GM12878 (cell line): ENCODE measurements around the gene S100A11. TPM values are rescaled to one million over a fixed set of nuclear protein-coding genes. Genes with fewer than 3 reads are reported as not detected.

ENCODE experiments used
- ATAC-seq: fragments of 200-7000 bp; cut with Tn5 transposase; 3 replicates; pipeline ENCODE4 v1.9.1; 2020; ENCODE audit warnings: mild to moderate bottlenecking, moderate library complexity
- BruUV-seq: library from RNA; stranded (reverse); fragments of 400-500 nt; replicated peaks from 2 replicates; lab custom pipeline; 2021; lab: Mats Ljungman, UMichigan
- CTCF ChIA-PET: fragments of 300-600 bp; sonication (Branson Sonifier 250); formaldehyde crosslinking; extraction: SDS; loops from one replicate; lab custom pipeline; 2021; ENCODE audit warnings: inconsistent platforms; lab: Yijun Ruan, JAX
- POLR2A ChIA-PET: fragments of 350-600 bp; formaldehyde crosslinking; extraction: SDS; loops from one replicate; lab custom pipeline; 2021; ENCODE audit warnings: inconsistent platforms; lab: Charles Lee
- RAD21 ChIA-PET: fragments of 300-600 bp; sonication (Branson Sonifier 250); formaldehyde crosslinking; loops from one replicate; lab custom pipeline; 2023; ENCODE audit warnings: antibody characterized with exemption; ENCODE audit not compliant: unreplicated experiment; lab: Charles Lee
- SMC1A ChIA-PET: fragments of 300-600 bp; sonication (Branson Sonifier 250); formaldehyde crosslinking; loops from one replicate; lab custom pipeline; 2023; ENCODE audit not compliant: unreplicated experiment, uncharacterized antibody; lab: Charles Lee
- DNase-seq: peaks from one replicate; pipeline ENCODE4 v3.0.0-alpha.2; 2011; ENCODE audit warnings: low read depth, low spot score
- FAIRE-seq: peaks from 3 replicates; lab custom pipeline; 2011; peaks lifted over from hg19 to GRCh38; lab: Jason Lieb, UNC
- H2AFZ ChIP-seq: 2 replicates; pipeline ENCODE4 v1.6.0; 2011; ENCODE audit warnings: low read depth, low read length, control low read depth; ENCODE audit not compliant: control insufficient read depth
- H3K27ac ChIP-seq: 2 replicates; pipeline ENCODE4 v1.5.1; 2011; ENCODE audit warnings: control low read depth; ENCODE audit not compliant: control insufficient read depth, insufficient read depth
- H3K27me3 ChIP-seq, 2 experiments: replicated peaks in 1 of 2; 2 replicates each; pipeline versions ENCODE4 v1.6.0 to v1.6.1; 2011; ENCODE audit warnings: low read length in 1 of 2; ENCODE audit not compliant: control insufficient read depth in 2 of 2, insufficient read depth in 2 of 2
- H3K36me3 ChIP-seq, 2 experiments: 2 replicates each; pipeline ENCODE4 v1.5.1; 2011; ENCODE audit warnings: low read length in 1 of 2; ENCODE audit not compliant: control insufficient read depth in 2 of 2, insufficient read depth in 2 of 2
- H3K4me1 ChIP-seq: 2 replicates; pipeline ENCODE4 v1.6.1; 2011; ENCODE audit warnings: mild to moderate bottlenecking, low read length, moderate library complexity, mixed read lengths; ENCODE audit not compliant: control insufficient read depth, insufficient read depth
- H3K4me2 ChIP-seq: 2 replicates; pipeline ENCODE4 v1.6.0; 2011; ENCODE audit warnings: control low read depth; ENCODE audit not compliant: control insufficient read depth, insufficient read depth
- H3K4me3 ChIP-seq: fragments of 200-600 bp; sonication (generic); 2 replicates; pipeline ENCODE4 v1.5.1; 2016
- H3K79me2 ChIP-seq: 2 replicates; pipeline ENCODE4 v1.6.0; 2011; ENCODE audit warnings: low read length; ENCODE audit not compliant: control insufficient read depth, insufficient read depth
- H3K9ac ChIP-seq: 2 replicates; pipeline ENCODE4 v1.8.0; 2011; ENCODE audit warnings: low read length, control low read depth, mixed read lengths; ENCODE audit not compliant: control insufficient read depth, insufficient read depth
- H3K9me3 ChIP-seq: replicated peaks from 3 replicates; pipeline ENCODE4 v1.5.1; 2011; ENCODE audit warnings: mild to moderate bottlenecking, low read length; ENCODE audit not compliant: control insufficient read depth, insufficient read depth
- H4K20me1 ChIP-seq: 2 replicates; pipeline ENCODE4 v1.6.0; 2011; ENCODE audit not compliant: control insufficient read depth, insufficient read depth
- EP300 ChIP-seq, 2 experiments: fragments of 150-350 bp in 1 of 2; IDR thresholded peaks; 2 replicates each; pipeline ENCODE4 v1.6.1; 2011 to 2012; ENCODE audit warnings: low read depth in 2 of 2, low read length in 2 of 2, borderline replicate concordance in 1 of 2, improper control_type of control experiment in 1 of 2, inconsistent platforms in 1 of 2; ENCODE audit not compliant: control insufficient read depth in 1 of 2
- JUND ChIP-seq: IDR thresholded peaks from 2 replicates; pipeline ENCODE4 v1.6.1; 2012; ENCODE audit warnings: low read depth, mild to moderate bottlenecking, low read length, improper control_type of control experiment, moderate library complexity
- RCOR1 ChIP-seq: conservative IDR thresholded peaks from 2 replicates; pipeline ENCODE4 v1.6.1; 2012; ENCODE audit warnings: low read depth, low read length, improper control_type of control experiment
- ZBED1 ChIP-seq: IDR thresholded peaks from 2 replicates; pipeline ENCODE4 v1.6.1; 2016; ENCODE audit warnings: borderline replicate concordance
- ZNF622 ChIP-seq: fragments of 450-650 bp; IDR thresholded peaks from 2 replicates; pipeline ENCODE4 v1.6.1; 2017; ENCODE audit warnings: mild to moderate bottlenecking, inconsistent platforms
- WGBS: methylation state at CpG from one replicate; pipeline ENCODE4 v1.1.6; 2016; ENCODE audit warnings: low lambda C conversion rate; ENCODE audit not compliant: insufficient replicate concordance, insufficient coverage; ENCODE audit errors: missing lambda C conversion rate; 5-methylcytosine and 5-hydroxymethylcytosine counted together
- in situ Hi-C: fragments of 300-500 bp; cut with MboI; formaldehyde crosslinking; loops from 9 replicates; pipeline ENCODE4 v1.14.3; 2018; ENCODE audit warnings: mixed read lengths
- intact Hi-C: fragments of 100-400 bp; cut with micrococcal nuclease; formaldehyde crosslinking; loops from one replicate; pipeline ENCODE4 v1.14.2; 2022; ENCODE audit not compliant: unreplicated experiment
- polyA plus RNA-seq, 11 experiments: library from polyadenylated mRNA; depleted of rRNA in 4 of 11; unstranded in 6 of 11; stranded (reverse) in 5 of 11; fragments of >200 nt; fragmentation: Nextera tagmentation in 4 of 11; fragmentation: Illumina TruSeq in 1 of 11; extraction: Ambion mirVana in 4 of 11; extraction: Trizol in 1 of 11; gene quantifications; 1 replicate in 1 of 11; 2 replicates in 10 of 11; pipeline versions ENCODE4 v1.2.1 to v1.2.3, GENCODE V29; 2011 to 2016; ENCODE audit warnings: inconsistent platforms in 2 of 11, missing spikeins in 2 of 11, low read depth in 1 of 11
- total RNA-seq, 4 experiments: library from RNA; depleted of rRNA in 3 of 4; stranded (reverse); fragments of >200 nt in 3 of 4; fragmentation: Illumina TruSeq in 1 of 4; extraction: Trizol in 1 of 4; gene quantifications; 2 replicates each; pipeline versions ENCODE4 v1.2.1 to v1.2.3, GENCODE V29; 2013 to 2021

The S100A11 gene
- total and polyA plus RNA-seq, 10 of the 15 experiments (the other 5 are each of a cell fraction or from before 2014, with no cell fraction given): 9.0 to 134 (median 62.7) TPM

DNA sequence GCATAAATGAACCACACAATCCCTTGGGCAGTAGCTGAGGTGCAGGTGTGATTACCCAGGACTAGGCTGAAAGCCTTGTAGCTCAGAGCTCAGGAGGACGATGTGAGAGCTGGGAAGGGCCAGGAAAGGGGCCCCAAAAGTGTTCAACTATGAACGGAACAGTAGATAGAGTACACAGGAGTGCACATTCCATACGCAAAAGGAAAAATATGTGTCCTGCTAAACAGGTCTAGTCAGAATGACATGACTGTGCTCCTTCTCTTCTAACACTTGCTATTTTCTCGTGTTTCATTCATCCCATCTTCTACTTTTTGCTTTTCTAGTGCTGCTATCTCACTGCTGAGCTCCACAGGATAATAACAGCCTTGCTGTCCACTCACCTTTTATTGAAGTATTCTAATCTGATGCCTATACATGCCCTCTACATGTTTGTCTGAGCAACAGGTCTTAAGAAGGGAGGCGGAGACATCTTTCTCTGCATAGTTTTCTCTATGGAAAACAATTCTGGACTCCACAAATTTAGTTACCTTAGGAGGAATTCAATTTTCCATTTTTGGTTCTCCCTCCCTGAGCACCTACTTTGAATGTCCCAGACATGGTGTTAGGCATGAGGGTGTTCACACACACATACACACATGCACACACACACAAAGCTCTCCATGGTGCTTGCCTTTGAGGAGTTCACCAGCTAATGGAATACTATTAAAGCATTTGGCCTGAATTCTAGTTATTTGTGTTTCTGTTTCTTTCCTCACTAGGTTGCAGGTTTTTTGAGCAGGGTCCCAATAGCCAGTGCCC is 46.5 kb downstream of the S100A11 start (continued):
- TF ChIP-seq ZNF622 (no peak), ZBED1 (no peak), JUND (no peak), RCOR1 (no peak)

DNA sequence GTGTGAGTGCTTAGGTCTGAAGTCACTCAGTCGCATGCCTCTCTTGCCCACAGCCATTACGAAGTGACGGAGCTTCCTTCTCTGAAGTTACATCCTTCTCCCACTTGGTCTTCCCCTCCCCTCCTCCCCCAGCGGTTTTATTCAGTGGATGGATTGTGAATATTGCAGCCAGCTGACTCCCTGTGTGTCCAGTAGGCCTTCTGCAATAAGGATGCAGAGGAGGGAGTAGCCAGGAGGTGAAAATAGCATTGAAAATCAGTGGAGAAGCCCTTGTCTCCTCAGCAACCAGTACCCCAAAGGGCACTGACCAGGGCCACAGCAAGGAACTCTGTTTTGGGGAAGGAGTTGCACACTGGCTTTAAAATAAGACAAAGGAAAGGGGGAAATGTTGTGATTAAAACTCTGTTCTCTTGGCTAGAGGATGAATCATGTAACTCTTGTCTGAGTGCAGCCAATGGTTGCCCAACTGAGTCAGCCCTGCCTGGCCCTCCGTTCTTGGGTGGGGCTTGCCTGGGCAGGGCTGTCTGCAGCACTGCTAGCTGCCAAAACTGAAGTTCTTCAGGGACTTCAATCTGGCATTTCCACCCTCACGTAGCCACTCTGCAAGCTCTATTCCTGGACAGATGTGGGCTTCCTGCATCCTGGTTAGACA is 47.5 kb downstream of the S100A11 start:
- H3K4me2 ChIP-seq: no peak overlapping the region
- SMC1A ChIA-PET: interaction anchor here (1.3 kb wide), 1 partner anchor 104 kb away, joined by 3 read pairs; no protein-coding TSS in a partner anchor
- H4K20me1 ChIP-seq: no peaks in the 10 kb centered on the region
- no peak overlapping the region for H2AFZ ChIP-seq
- RAD21 ChIA-PET: interaction anchor here (1.1 kb wide), 1 partner anchor 12 kb away, joined by 4 read pairs; no protein-coding TSS in a partner anchor
- peaks cover 14 to 30% of the 10 kb centered on the region in 2 experiments for H3K27me3 ChIP-seq
- TF ChIP-seq EP300 (IDR thresholded peaks at IDR 0.05; ENCODE audit: borderline replicate concordance in 1 of 2, control insufficient read depth in 1 of 2, low read depth in 2 of 2, low read length in 2 of 2): no peak
- H3K9ac ChIP-seq: no peak overlapping the region
- ATAC-seq (no peak), DNase-seq (no peak), FAIRE-seq (no peak)
- CTCF ChIA-PET: interaction anchor here (1.4 to 6.2 kb wide), 2 partner anchors 11 to 80 kb away, joined by 4 to 49 read pairs; partner anchors contain the start of gene THEM4
- no peaks in the 10 kb centered on the region for H3K79me2 ChIP-seq
- H3K4me1 ChIP-seq: peaks cover 20% of the 10 kb centered on the region; the same call in 1 of the 2 replicates
- no peaks in the 10 kb centered on the region for H3K9me3 ChIP-seq
- H3K27ac ChIP-seq: no peak overlapping the region
- no peaks in the 10 kb centered on the region for H3K36me3 ChIP-seq
- intact Hi-C loops: no loop called here
- no peak overlapping the region for H3K4me3 ChIP-seq
- BruUV-seq: no TSS peak
- POLR2A ChIA-PET: no interaction called here
- WGBS: 61% methylated on average over 6 of the region's 6 CpGs
- in situ Hi-C loops: no loop called here
